HG03558 (cell line): Measurements from ENCODE around the gene WIPF2.
"Not testable (repeated sequence)": the region's sequence is repeated elsewhere in the genome, so short reads cannot be mapped to it uniquely, and the experiment has no call there.

Experiments
- ATAC-seq: cut with Tn5 transposase; IDR thresholded peaks from one replicate; pipeline ENCODE4 v1.9.1; 2021; ENCODE audit warnings: moderate number of reproducible peaks; ENCODE audit not compliant: unreplicated experiment; ENCODE audit errors: extremely low read depth

WIPF2 gene

GRCh38 chr17:40291281-40291664 is 72.2 kb downstream of the WIPF2 start:
- no peak for ATAC-seq

- no peak for ATAC-seq
Measured at GRCh38 chr17:40293363-40293762, 74.3 kb downstream of the WIPF2 start.

- ATAC-seq = no peak
Measured at GRCh38 chr17:40295488-40296436, 76.7 kb downstream of the WIPF2 start.

GRCh38 chr17:40297511-40297910 is 78.4 kb downstream of the WIPF2 start:
- ATAC-seq = no peak

- ATAC-seq = no peak
Measured at GRCh38 chr17:40298726-40299125, 79.6 kb downstream of the WIPF2 start.

- not testable (repeated sequence) for ATAC-seq
Measured at GRCh38 chr17:40299159-40299757, 80.2 kb downstream of the WIPF2 start.

GRCh38 chr17:40301315-40301714 is 82.2 kb downstream of the WIPF2 start:
- ATAC-seq = no peak

- no peak for ATAC-seq
Measured at GRCh38 chr17:40303009-40303657, 84.0 kb downstream of the WIPF2 start.

GRCh38 chr17:40303708-40304551 is 84.8 kb downstream of the WIPF2 start:
- no peak for ATAC-seq

- not testable (repeated sequence) for ATAC-seq
Measured at GRCh38 chr17:40304552-40304863, 85.4 kb downstream of the WIPF2 start.

- ATAC-seq = not testable (repeated sequence)
Measured at GRCh38 chr17:40304866-40305265, 85.8 kb downstream of the WIPF2 start.

- no peak for ATAC-seq
Measured at GRCh38 chr17:40306395-40306794, 87.3 kb downstream of the WIPF2 start.

GRCh38 chr17:40307001-40307730 is 88.1 kb downstream of the WIPF2 start:
- ATAC-seq = no peak

GRCh38 chr17:40307740-40308239 is 88.7 kb downstream of the WIPF2 start:
- ATAC-seq = no peak

- no peak for ATAC-seq
Measured at GRCh38 chr17:40309031-40309948, 90.2 kb downstream of the WIPF2 start, which contains the start of gene RARA. Gene RARA (plus strand): TSS chr17:40309180. CDS start chr17:40331219, 22,039 bp downstream.

- no peak for ATAC-seq
Measured at GRCh38 chr17:40309949-40310510, 90.9 kb downstream of the WIPF2 start.

- ATAC-seq = no peak
Measured at GRCh38 chr17:40310882-40311391, 91.8 kb downstream of the WIPF2 start.

GRCh38 chr17:40311575-40311974 is 92.5 kb downstream of the WIPF2 start:
- no peak for ATAC-seq
